ENCODE data around the gene PRR20C.

GRCh38 chr13:57137585-57137984 is 16.3 kb upstream of the PRR20C start:
- TF ChIP-seq CTCF (conservative IDR thresholded peaks at IDR 0.05; ENCODE audit: low read length) (no peak), EZH2phosphoT487 (IDR thresholded peaks at IDR 0.05; ENCODE audit: borderline replicate concordance) (no peak)
